ENCODE measurements around the gene WDR81. TPM values are rescaled to one million over a fixed set of nuclear protein-coding genes. Genes with fewer than 3 reads are reported as not detected.

WDR81 gene
- total RNA-seq, 1 experiment from 2014 or later: 17.3 TPM

DNA sequence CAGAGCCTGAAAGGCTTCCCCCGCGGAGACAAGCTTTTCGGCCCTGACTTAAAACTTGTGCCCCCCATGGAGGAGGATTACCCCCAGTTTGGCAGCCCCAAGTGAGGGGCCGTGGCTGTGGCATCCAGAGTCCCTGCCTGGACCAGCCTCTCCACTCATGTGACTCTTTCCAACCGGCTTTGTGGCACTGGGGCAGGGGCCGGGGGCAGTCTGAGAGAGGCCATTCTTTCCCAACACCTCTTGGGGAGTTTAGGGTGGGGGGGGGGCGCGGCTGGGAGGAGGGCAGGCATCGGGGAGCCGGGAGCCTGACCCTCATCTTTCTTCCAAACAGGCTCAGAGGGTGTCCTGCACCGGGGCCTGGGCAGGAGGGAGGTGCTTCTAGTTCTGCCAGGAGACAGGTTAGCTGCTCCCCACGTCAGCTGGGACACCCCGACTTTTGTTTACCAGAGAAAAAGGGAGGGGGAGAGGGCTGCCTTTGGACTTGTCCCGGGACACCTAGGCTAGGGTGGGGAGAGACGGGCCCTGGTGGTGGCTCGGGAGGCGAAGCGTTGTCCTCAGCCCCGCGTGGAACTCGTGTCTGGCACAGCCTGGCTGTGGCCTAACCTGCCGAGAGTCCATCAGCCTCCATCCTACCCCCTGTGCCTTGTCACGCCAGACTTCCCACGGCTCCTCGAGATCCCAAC is 30.1 kb downstream of the WDR81 start:
- TF ChIP-seq ELF1 (IDR thresholded peaks at IDR 0.05; ENCODE audit: borderline replicate concordance, low read depth) (no peak), EZH2phosphoT487 (IDR thresholded peaks at IDR 0.05; ENCODE audit: borderline replicate concordance) (no peak), YY1 (IDR thresholded peaks at IDR 0.05; ENCODE audit: extremely low read depth, insufficient replicate concordance, low read depth, low read length) (no peak), SP1 (IDR thresholded peaks at IDR 0.05; ENCODE audit: low read depth) (no peak), POLR2AphosphoS5 (IDR thresholded peaks at IDR 0.05; ENCODE audit: low read depth, low read length) (no peak)
- TF ChIP-seq, protein P1, sequence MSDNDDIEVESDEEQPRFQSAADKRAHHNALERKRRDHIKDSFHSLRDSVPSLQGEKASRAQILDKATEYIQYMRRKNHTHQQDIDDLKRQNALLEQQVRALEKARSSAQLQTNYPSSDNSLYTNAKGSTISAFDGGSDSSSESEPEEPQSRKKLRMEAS (IDR thresholded peaks at IDR 0.05): no peak
- no peak overlapping the region for H2AFZ ChIP-seq (ENCODE audit: low read depth, low read length, poor library complexity, severe bottlenecking)
- DNase-seq (ENCODE audit: low read depth, low spot score) (no peak), ATAC-seq (no peak)
- H3K27me3 ChIP-seq (ENCODE audit: insufficient read depth, low read length): no peaks in the 10 kb centered on the region
- peaks cover 0 to 16% of the 10 kb centered on the region in 2 experiments; a peak in 3 of 4 replicates for H3K4me1 ChIP-seq (ENCODE audit: control insufficient read depth in 1 of 2, insufficient read depth in 2 of 2, low read length in 2 of 2)
- H3K36me3 ChIP-seq (ENCODE audit: control insufficient read depth in 1 of 2, insufficient read depth in 2 of 2, low read length in 2 of 2): no peaks in the 10 kb centered on the region
- RAD21 ChIA-PET (ENCODE audit: low non-redundant PET in 1 of 2, low total read pairs in 2 of 2, uncharacterized antibody in 2 of 2, unreplicated experiment in 2 of 2): no interaction called here
- H3K27ac ChIP-seq (ENCODE audit: low read depth, low read length): no peak overlapping the region
- CTCF ChIA-PET: interaction anchor here (0.6 kb wide), 1 partner anchor 11 kb away, joined by 3 read pairs; no protein-coding TSS in a partner anchor
- H3K4me2 ChIP-seq (ENCODE audit: low read length): no peak overlapping the region
- BruUV-seq (replicated peaks): no TSS peak
- intact Hi-C loops (cut with micrococcal nuclease): no loop called here
- H3K9me3 ChIP-seq (ENCODE audit: control insufficient read depth in 1 of 2, insufficient read depth in 1 of 2, low read depth in 1 of 2, low read length in 2 of 2): no peaks in the 10 kb centered on the region
- H3K79me2 ChIP-seq (ENCODE audit: insufficient read depth, low read length): no peaks in the 10 kb centered on the region
- H3K9ac ChIP-seq (ENCODE audit: low read length): no peak overlapping the region
- H4K20me1 ChIP-seq (ENCODE audit: insufficient read depth): no peaks in the 10 kb centered on the region
- POLR2A ChIA-PET: interaction anchor here (2.6 kb wide), 1 partner anchor 38 kb away, joined by 6 read pairs; no protein-coding TSS in a partner anchor
- H3K9me2 ChIP-seq (ENCODE audit: insufficient read depth): no peaks in the 10 kb centered on the region
- no peak overlapping the region for H3K4me3 ChIP-seq (replicated peaks in 1 of 2; ENCODE audit: low read depth in 1 of 2, low read length in 2 of 2)

DNA sequence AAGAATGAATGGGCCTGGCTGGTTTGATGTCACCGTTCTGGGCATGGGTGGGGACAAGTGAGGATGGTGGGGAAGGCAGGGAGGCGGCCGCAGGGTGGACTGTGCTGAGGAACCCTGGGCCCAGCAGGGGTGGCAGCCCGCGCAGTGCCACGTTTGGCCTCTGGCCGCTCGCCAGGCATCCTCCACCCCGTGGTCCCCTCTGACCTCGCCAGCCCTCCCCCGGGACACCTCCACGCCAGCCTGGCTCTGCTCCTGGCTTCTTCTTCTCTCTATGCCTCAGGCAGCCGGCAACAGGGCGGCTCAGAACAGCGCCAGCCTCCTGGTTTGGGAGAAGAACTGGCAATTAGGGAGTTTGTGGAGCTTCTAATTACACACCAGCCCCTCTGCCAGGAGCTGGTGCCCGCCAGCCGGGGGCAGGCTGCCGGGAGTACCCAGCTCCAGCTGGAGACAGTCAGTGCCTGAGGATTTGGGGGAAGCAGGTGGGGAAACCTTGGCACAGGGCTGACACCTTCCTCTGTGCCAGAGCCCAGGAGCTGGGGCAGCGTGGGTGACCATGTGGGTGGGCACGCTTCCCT is 30.8 kb downstream of the WDR81 start:
- Histone ChIP-seq H3K27ac (ENCODE audit: low read depth, low read length) (no peak overlapping the region), H3K4me3 (replicated peaks in 1 of 2; ENCODE audit: low read depth in 1 of 2, low read length in 2 of 2) (no peak overlapping the region), H3K79me2 (ENCODE audit: insufficient read depth, low read length) (no peaks in the 10 kb centered on the region), H3K4me1 (ENCODE audit: control insufficient read depth in 1 of 2, insufficient read depth in 2 of 2, low read length in 2 of 2) (peaks cover 0 to 16% of the 10 kb centered on the region in 2 experiments; a peak in 3 of 4 replicates), H3K4me2 (ENCODE audit: low read length) (no peak overlapping the region), H3K9me3 (ENCODE audit: control insufficient read depth in 1 of 2, insufficient read depth in 1 of 2, low read depth in 1 of 2, low read length in 2 of 2) (no peaks in the 10 kb centered on the region), H3K9ac (ENCODE audit: low read length) (no peak overlapping the region), H2AFZ (ENCODE audit: low read depth, low read length, poor library complexity, severe bottlenecking) (no peak overlapping the region), H4K20me1 (ENCODE audit: insufficient read depth) (no peaks in the 10 kb centered on the region), H3K36me3 (ENCODE audit: control insufficient read depth in 1 of 2, insufficient read depth in 2 of 2, low read length in 2 of 2) (no peaks in the 10 kb centered on the region), H3K27me3 (ENCODE audit: insufficient read depth, low read length) (no peaks in the 10 kb centered on the region), H3K9me2 (ENCODE audit: insufficient read depth) (no peaks in the 10 kb centered on the region)
- CTCF ChIA-PET: interaction anchor here (0.6 kb wide), 1 partner anchor 11 kb away, joined by 3 read pairs; no protein-coding TSS in a partner anchor
- POLR2A ChIA-PET: interaction anchor here (2.6 kb wide), 1 partner anchor 38 kb away, joined by 6 read pairs; no protein-coding TSS in a partner anchor
- intact Hi-C loops (cut with micrococcal nuclease): no loop called here
- DNase-seq (ENCODE audit: low read depth, low spot score) (no peak), ATAC-seq (no peak)
- no TSS peak for BruUV-seq (replicated peaks)
- TF ChIP-seq POLR2A (IDR thresholded peaks at IDR 0.05; ENCODE audit: borderline replicate concordance, extremely low read depth, insufficient read depth, insufficient read length) (no peak), FOSL1 (IDR thresholded peaks at IDR 0.05; ENCODE audit: low read depth) (no peak), EZH2phosphoT487 (IDR thresholded peaks at IDR 0.05; ENCODE audit: borderline replicate concordance) (no peak), ELF1 (IDR thresholded peaks at IDR 0.05; ENCODE audit: borderline replicate concordance, low read depth) (no peak), YY1 (IDR thresholded peaks at IDR 0.05; ENCODE audit: extremely low read depth, insufficient replicate concordance, low read depth, low read length) (no peak), SIN3A (IDR thresholded peaks at IDR 0.05; ENCODE audit: low read depth) (no peak), CBX3 (IDR thresholded peaks at IDR 0.05; ENCODE audit: low read depth) (no peak), EZH2 (IDR thresholded peaks at IDR 0.05) (no peak)
- TF ChIP-seq, protein P2, sequence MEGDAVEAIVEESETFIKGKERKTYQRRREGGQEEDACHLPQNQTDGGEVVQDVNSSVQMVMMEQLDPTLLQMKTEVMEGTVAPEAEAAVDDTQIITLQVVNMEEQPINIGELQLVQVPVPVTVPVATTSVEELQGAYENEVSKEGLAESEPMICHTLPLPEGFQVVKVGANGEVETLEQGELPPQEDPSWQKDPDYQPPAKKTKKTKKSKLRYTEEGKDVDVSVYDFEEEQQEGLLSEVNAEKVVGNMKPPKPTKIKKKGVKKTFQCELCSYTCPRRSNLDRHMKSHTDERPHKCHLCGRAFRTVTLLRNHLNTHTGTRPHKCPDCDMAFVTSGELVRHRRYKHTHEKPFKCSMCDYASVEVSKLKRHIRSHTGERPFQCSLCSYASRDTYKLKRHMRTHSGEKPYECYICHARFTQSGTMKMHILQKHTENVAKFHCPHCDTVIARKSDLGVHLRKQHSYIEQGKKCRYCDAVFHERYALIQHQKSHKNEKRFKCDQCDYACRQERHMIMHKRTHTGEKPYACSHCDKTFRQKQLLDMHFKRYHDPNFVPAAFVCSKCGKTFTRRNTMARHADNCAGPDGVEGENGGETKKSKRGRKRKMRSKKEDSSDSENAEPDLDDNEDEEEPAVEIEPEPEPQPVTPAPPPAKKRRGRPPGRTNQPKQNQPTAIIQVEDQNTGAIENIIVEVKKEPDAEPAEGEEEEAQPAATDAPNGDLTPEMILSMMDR (IDR thresholded peaks at IDR 0.05 in 2 of 3, conservative IDR thresholded peaks at IDR 0.05 in 1 of 3; ENCODE audit: borderline replicate concordance in 1 of 3, insufficient read depth in 1 of 3, low read depth in 2 of 3, low read length in 2 of 3): no peak
- TF ChIP-seq, protein P3, sequence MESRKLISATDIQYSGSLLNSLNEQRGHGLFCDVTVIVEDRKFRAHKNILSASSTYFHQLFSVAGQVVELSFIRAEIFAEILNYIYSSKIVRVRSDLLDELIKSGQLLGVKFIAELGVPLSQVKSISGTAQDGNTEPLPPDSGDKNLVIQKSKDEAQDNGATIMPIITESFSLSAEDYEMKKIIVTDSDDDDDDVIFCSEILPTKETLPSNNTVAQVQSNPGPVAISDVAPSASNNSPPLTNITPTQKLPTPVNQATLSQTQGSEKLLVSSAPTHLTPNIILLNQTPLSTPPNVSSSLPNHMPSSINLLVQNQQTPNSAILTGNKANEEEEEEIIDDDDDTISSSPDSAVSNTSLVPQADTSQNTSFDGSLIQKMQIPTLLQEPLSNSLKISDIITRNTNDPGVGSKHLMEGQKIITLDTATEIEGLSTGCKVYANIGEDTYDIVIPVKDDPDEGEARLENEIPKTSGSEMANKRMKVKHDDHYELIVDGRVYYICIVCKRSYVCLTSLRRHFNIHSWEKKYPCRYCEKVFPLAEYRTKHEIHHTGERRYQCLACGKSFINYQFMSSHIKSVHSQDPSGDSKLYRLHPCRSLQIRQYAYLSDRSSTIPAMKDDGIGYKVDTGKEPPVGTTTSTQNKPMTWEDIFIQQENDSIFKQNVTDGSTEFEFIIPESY (IDR thresholded peaks at IDR 0.05; ENCODE audit: extremely low read depth, insufficient replicate concordance, low read length): no peak
- TF ChIP-seq, protein P4, sequence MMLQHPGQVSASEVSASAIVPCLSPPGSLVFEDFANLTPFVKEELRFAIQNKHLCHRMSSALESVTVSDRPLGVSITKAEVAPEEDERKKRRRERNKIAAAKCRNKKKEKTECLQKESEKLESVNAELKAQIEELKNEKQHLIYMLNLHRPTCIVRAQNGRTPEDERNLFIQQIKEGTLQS (IDR thresholded peaks at IDR 0.05): no peak
- RAD21 ChIA-PET (ENCODE audit: low non-redundant PET in 1 of 2, low total read pairs in 2 of 2, uncharacterized antibody in 2 of 2, unreplicated experiment in 2 of 2): no interaction called here
